Skeletal muscle tissue (tissue), 4 donors: ENCODE measurements around the gene PTPN4. TPM values are rescaled to one million over a fixed set of nuclear protein-coding genes. Genes with fewer than 3 reads are reported as not detected.
"Not testable (repeated sequence)": the region's sequence is repeated elsewhere in the genome, so short reads cannot be mapped to it uniquely, and the experiment has no call there.

Source experiments
- H3K27ac ChIP-seq: one replicate; pipeline ENCODE4 v1.7.0; 2013; ENCODE audit warnings: mild to moderate bottlenecking, low read depth, low read length, inconsistent platforms
- H3K27me3 ChIP-seq, 3 donors: one replicate each; pipeline ENCODE4 v1.7.0; 2013; ENCODE audit warnings: low read length in 3 of 3; ENCODE audit not compliant: control insufficient read depth in 3 of 3, insufficient read depth in 3 of 3
- H3K36me3 ChIP-seq, 3 donors: one replicate each; pipeline ENCODE4 v1.7.0; 2013; ENCODE audit warnings: low read length in 3 of 3; ENCODE audit not compliant: control insufficient read depth in 3 of 3, insufficient read depth in 3 of 3
- H3K4me1 ChIP-seq, 3 donors: one replicate each; pipeline ENCODE4 v1.7.0; 2013; ENCODE audit warnings: low read length in 3 of 3, mild to moderate bottlenecking in 3 of 3; ENCODE audit not compliant: control insufficient read depth in 3 of 3, insufficient read depth in 3 of 3
- H3K4me3 ChIP-seq, 3 donors: one replicate each; pipeline ENCODE4 v1.7.0; 2013; ENCODE audit warnings: low read length in 3 of 3
- H3K9ac ChIP-seq, 3 donors: one replicate each; pipeline ENCODE4 v1.7.0; 2013; ENCODE audit warnings: low read length in 3 of 3, mild to moderate bottlenecking in 3 of 3, moderate library complexity in 2 of 3, low read depth in 1 of 3
- H3K9me3 ChIP-seq, 3 donors: one replicate each; pipeline ENCODE4 v1.7.0; 2013; ENCODE audit warnings: low read length in 3 of 3; ENCODE audit not compliant: control insufficient read depth in 3 of 3
- total RNA-seq: library from RNA; depleted of rRNA; stranded (reverse); fragments of >200 nt; gene quantifications from one replicate; pipeline ENCODE4 v1.2.3, GENCODE V29; 2014
- donor health status: Osteomylitis.

PTPN4 gene
- total RNA-seq, 1 donor from 2014 or later: 37.1 TPM

DNA sequence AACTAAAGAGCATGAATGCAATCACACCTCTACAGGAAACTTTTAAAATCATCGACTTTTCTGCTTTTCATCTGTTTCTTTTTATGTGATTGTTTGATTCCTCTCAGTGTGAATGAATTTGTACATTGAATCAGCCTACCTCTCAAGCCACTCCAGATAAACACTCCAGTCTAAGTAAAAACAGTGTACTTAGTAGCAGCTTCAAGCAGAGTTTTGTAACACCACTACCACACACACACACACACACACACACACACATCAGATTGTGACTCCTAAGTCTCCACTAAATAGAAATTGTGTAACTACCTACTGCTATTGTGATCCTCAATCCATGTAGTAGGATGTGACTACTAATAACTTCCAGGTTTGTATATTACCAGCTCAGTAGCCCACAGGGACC lies 187.8 kb downstream of the PTPN4 start:
- H3K27me3 ChIP-seq: no peaks in the 10 kb centered on the region
- H3K9me3 ChIP-seq: no peaks in the 10 kb centered on the region
- no peak overlapping the region for H3K9ac ChIP-seq
- no peak overlapping the region for H3K27ac ChIP-seq
- peaks cover 0 to 13% (median 6%) of the 10 kb centered on the region in 3 donors for H3K36me3 ChIP-seq
- peaks cover 0 to 2% (median 0%) of the 10 kb centered on the region in 3 donors for H3K4me1 ChIP-seq
- H3K4me3 ChIP-seq: no peak overlapping the region

DNA sequence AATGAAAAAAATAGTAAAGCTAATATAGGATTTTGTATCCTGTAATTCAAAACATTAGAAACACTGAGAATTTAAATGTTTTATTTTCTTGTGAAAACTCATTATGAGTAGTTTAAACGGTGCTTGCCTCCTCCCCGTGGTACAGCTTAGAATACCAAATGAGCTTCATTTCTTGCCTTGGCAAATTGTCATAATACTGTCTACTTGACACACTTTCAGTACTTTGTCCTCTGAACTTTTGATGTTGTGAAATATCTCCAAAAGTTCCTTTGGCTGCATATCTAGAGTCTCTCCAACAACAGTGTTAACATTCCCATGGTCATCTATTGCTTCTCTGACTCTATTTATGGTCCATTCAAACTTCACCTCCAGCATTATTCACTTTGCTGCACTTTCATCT lies 191.2 kb downstream of the PTPN4 start:
- no peaks in the 10 kb centered on the region for H3K4me1 ChIP-seq
- peaks cover 0 to 23% (median 6%) of the 10 kb centered on the region in 3 donors for H3K36me3 ChIP-seq
- H3K9me3 ChIP-seq: no peaks in the 10 kb centered on the region
- H3K9ac ChIP-seq: no peak overlapping the region
- H3K27me3 ChIP-seq: no peaks in the 10 kb centered on the region
- no peak overlapping the region for H3K27ac ChIP-seq
- no peak overlapping the region for H3K4me3 ChIP-seq

DNA sequence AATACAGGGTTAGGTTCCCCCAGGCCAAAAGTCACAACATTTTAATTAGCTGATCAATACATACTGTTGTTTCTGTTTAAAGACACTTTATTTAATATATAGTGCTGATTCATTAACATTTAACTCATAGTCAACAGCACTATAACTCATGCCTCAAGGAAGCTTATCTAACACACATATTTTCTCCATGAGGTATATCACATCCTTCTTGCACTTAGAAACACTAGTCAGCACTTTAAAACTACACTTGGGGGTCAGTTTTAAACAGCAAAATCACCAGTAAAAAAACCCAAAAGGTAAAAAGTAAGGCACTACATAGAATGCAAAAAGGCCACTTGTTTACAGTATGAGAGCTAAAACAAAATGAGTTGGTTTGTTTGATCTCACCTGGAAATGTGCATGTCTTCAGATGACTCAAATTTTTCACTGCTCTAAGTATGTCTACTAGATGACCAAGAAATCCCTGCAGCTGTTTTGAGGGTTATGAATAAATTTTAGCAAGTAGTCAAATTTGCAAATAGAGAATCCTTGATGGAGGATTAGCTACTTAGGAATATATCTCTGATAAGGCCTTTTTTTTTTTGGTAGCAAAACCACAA lies 199.0 kb downstream of the PTPN4 start:
- H3K4me1 ChIP-seq: no peaks in the 10 kb centered on the region
- H3K27ac ChIP-seq: no peak overlapping the region
- H3K9ac ChIP-seq: no peak overlapping the region
- H3K9me3 ChIP-seq: no peaks in the 10 kb centered on the region
- H3K27me3 ChIP-seq: no peaks in the 10 kb centered on the region
- H3K4me3 ChIP-seq: no peak overlapping the region
- peaks cover 2 to 32% (median 14%) of the 10 kb centered on the region in 3 donors for H3K36me3 ChIP-seq

GRCh38 chr2:119960821-119961220 lies 201.1 kb downstream of the PTPN4 start:
- H3K9ac ChIP-seq: no peak overlapping the region
- H3K9me3 ChIP-seq: no peaks in the 10 kb centered on the region
- no peaks in the 10 kb centered on the region for H3K4me1 ChIP-seq
- no peak overlapping the region for H3K4me3 ChIP-seq
- H3K36me3 ChIP-seq: peaks cover 5 to 34% (median 26%) of the 10 kb centered on the region in 3 donors
- no peak overlapping the region for H3K27ac ChIP-seq
- no peaks in the 10 kb centered on the region for H3K27me3 ChIP-seq

GRCh38 chr2:119981896-119982295 lies 222.2 kb downstream of the PTPN4 start:
- Histone ChIP-seq H3K9ac (no peak overlapping the region), H3K27ac (no peak overlapping the region)

DNA sequence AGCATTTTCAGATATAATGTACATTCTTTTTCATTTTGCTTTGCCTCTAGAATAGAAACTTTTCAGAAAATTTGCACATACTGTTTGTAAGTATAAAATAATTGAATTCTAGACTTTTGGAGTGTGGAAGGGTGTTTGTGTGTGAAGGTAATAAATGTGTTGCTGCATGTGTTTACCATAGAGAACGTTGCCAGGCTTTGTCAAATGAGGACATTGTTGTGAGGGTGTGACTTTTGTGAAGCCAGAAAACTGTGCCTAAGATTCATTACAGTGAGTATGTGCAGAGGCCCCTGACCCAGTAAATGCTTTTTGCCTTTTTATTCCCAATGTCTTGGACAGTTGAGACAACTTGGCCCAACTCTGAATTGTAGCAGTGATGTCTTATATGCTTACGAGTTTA lies 222.8 kb downstream of the PTPN4 start:
- Histone ChIP-seq H3K27ac (no peak overlapping the region), H3K9me3 (no peaks in the 10 kb centered on the region), H3K36me3 (peaks cover 0 to 6% (median 2%) of the 10 kb centered on the region in 3 donors), H3K9ac (no peak overlapping the region), H3K4me1 (no peaks in the 10 kb centered on the region), H3K4me3 (no peak overlapping the region), H3K27me3 (no peaks in the 10 kb centered on the region)

More at GRCh38 chr2:119981896-119982295, 222.2 kb downstream of the PTPN4 start:
- H3K27me3 ChIP-seq: no peaks in the 10 kb centered on the region
- peaks cover 0 to 11% (median 8%) of the 10 kb centered on the region in 3 donors for H3K36me3 ChIP-seq
- no peaks in the 10 kb centered on the region for H3K4me1 ChIP-seq
- no peak overlapping the region for H3K4me3 ChIP-seq
- H3K9me3 ChIP-seq: no peaks in the 10 kb centered on the region

GRCh38 chr2:119983108-119983507 lies 223.4 kb downstream of the PTPN4 start:
- Histone ChIP-seq H3K9ac (no peak overlapping the region), H3K27ac (no peak overlapping the region), H3K4me3 (no peak overlapping the region), H3K4me1 (no peaks in the 10 kb centered on the region), H3K36me3 (peaks cover 0 to 4% (median 0%) of the 10 kb centered on the region in 3 donors), H3K27me3 (no peaks in the 10 kb centered on the region), H3K9me3 (no peaks in the 10 kb centered on the region)

GRCh38 chr2:119996148-119996547 lies 236.4 kb downstream of the PTPN4 start:
- Histone ChIP-seq H3K4me3 (no peak overlapping the region), H3K9me3 (no peaks in the 10 kb centered on the region), H3K36me3 (no peaks in the 10 kb centered on the region), H3K27ac (no peak overlapping the region), H3K4me1 (no peaks in the 10 kb centered on the region), H3K9ac (no peak overlapping the region), H3K27me3 (no peaks in the 10 kb centered on the region)

DNA sequence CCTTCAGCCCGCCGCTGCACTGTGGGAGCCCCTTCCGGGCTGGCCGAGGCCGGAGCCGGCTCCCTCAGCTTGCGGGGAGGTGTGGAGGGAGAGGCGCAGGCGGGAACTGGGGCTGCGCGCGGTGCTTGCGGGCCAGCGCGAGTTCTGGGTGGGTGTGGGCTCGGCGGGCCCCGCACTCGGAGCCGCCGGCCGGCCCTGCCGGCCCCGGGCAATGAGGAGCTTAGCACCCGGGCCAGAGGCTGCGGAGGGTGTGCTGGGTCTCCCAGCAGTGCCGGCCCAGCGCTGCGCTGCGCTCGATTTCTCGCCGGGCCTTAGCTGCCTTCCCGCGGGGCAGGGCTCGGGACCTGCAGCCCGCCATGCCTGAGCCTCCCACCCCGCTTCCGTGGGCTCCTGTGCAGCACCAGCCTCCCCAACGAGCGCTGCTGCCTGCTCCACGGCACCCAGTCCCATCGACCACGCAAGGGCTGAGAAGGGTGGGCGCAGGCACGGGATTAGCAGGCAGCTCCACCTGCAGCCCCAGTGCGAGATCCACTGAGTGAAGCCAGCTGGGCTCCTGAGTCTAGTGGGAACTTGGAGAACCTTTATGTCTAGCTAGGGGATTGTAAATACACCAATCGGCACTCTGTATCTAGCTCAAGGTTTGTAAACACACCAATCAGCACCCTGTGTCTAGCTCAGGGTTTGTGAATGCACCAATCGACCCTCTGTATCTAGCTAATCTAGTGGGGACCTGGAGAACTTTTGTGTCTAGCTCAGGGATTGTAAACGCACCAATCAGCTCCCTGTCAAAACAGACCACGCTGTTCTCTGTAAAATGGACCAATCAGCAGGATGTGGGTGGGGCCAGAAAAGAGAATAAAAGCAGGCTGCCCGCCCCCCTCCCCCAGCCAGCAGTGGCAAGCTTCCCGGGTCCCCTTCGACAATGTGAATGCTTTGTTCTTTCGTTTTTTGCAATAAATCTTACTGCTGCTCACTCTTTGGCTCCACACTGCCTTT lies 237.5 kb downstream of the PTPN4 start:
- not testable (repeated sequence) for H3K9me3 ChIP-seq, H3K27ac ChIP-seq, H3K4me3 ChIP-seq, H3K4me1 ChIP-seq, H3K36me3 ChIP-seq, H3K27me3 ChIP-seq, H3K9ac ChIP-seq

DNA sequence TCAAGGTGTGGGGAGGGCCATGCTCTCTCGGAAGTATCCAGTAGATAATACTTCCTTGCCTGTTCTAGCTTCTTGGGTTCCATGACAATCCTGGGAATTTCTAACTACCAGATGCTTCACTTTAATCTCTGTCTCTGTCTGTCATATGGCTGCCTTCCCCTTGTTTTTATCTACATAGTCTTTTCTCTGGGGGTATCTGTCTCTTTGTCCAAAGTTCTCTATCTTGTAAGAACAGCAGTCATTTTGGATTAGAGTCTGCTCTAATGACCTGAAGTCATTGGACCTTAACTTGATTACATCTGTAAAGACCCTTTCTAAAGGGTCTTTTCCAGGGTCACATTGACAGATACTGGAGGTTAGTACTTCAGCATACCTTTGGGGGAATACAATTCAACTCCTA lies 241.7 kb downstream of the PTPN4 start:
- Histone ChIP-seq H3K27me3 (no peaks in the 10 kb centered on the region), H3K9me3 (no peaks in the 10 kb centered on the region), H3K4me3 (no peak overlapping the region), H3K9ac (no peak overlapping the region), H3K4me1 (no peaks in the 10 kb centered on the region), H3K27ac (no peak overlapping the region), H3K36me3 (no peaks in the 10 kb centered on the region)
